Progenitor cell of endocrine pancreas (in vitro differentiated cells): ENCODE data around the gene XYLB. TPM values are rescaled to one million over a fixed set of nuclear protein-coding genes. Genes with fewer than 3 reads are reported as not detected.

Source experiments
- DNase-seq: peaks from one replicate; pipeline ENCODE4 v3.0.0; 2021; ENCODE audit warnings: low spot score; ENCODE audit not compliant: unreplicated experiment
- H3K27ac Mint-ChIP-seq: 2 replicates; pipeline ENCODE4 v1.8.0; 2021; ENCODE audit warnings: mild to moderate bottlenecking, moderate library complexity, mixed read lengths
- H3K27me3 Mint-ChIP-seq: 2 replicates; pipeline ENCODE4 v1.8.0; 2021; ENCODE audit warnings: mixed read lengths
- H3K36me3 Mint-ChIP-seq: 2 replicates; pipeline ENCODE4 v1.8.0; 2022; ENCODE audit warnings: mixed read lengths; ENCODE audit not compliant: insufficient read depth
- H3K4me1 Mint-ChIP-seq: 2 replicates; pipeline ENCODE4 v1.8.0; 2021; ENCODE audit warnings: low read depth, mixed read lengths
- H3K4me3 Mint-ChIP-seq: 2 replicates; pipeline ENCODE4 v1.8.0; 2021; ENCODE audit warnings: low read depth, mild to moderate bottlenecking, moderate library complexity, mixed read lengths
- H3K9me3 Mint-ChIP-seq: 2 replicates; pipeline ENCODE4 v1.8.0; 2021; ENCODE audit warnings: low read depth, mixed read lengths
- total RNA-seq: library from RNA; stranded (reverse); gene quantifications from 2 replicates; pipeline ENCODE4 v1.2.1, GENCODE V29; 2021
- TF ChIP-seq, protein P1 (sequence below): fragments of 200-600 bp; sonication (generic); IDR thresholded peaks from one replicate; pipeline ENCODE4 v1.5.0; 2021; ENCODE audit warnings: antibody characterized with exemption, mild to moderate bottlenecking; ENCODE audit not compliant: unreplicated experiment

The XYLB gene
- total RNA-seq, 1 donor from 2014 or later: 4.0 TPM

- Mint-ChIP-seq H3K9me3 (no peaks in the 10 kb centered on the region), H3K4me1 (peaks cover 3% of the 10 kb centered on the region), H3K36me3 (peaks cover 5% of the 10 kb centered on the region), H3K27me3 (no peaks in the 10 kb centered on the region), H3K4me3 (no peak overlapping the region), H3K27ac (no peak overlapping the region)
- TF ChIP-seq, protein P1, sequence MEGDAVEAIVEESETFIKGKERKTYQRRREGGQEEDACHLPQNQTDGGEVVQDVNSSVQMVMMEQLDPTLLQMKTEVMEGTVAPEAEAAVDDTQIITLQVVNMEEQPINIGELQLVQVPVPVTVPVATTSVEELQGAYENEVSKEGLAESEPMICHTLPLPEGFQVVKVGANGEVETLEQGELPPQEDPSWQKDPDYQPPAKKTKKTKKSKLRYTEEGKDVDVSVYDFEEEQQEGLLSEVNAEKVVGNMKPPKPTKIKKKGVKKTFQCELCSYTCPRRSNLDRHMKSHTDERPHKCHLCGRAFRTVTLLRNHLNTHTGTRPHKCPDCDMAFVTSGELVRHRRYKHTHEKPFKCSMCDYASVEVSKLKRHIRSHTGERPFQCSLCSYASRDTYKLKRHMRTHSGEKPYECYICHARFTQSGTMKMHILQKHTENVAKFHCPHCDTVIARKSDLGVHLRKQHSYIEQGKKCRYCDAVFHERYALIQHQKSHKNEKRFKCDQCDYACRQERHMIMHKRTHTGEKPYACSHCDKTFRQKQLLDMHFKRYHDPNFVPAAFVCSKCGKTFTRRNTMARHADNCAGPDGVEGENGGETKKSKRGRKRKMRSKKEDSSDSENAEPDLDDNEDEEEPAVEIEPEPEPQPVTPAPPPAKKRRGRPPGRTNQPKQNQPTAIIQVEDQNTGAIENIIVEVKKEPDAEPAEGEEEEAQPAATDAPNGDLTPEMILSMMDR: no peak
- no peak for DNase-seq
These were observed 28.5 kb downstream of the XYLB start for GRCh38 chr3:38375072-38375471.

- Mint-ChIP-seq H3K9me3 (no peaks in the 10 kb centered on the region), H3K27ac (no peak overlapping the region), H3K36me3 (peaks cover 6% of the 10 kb centered on the region), H3K4me3 (no peak overlapping the region), H3K4me1 (peaks cover 3% of the 10 kb centered on the region), H3K27me3 (no peaks in the 10 kb centered on the region)
- no peak for DNase-seq
- TF ChIP-seq, protein P1: no peak
These were observed 29.0 kb downstream of the XYLB start for GRCh38 chr3:38375488-38376097.

DNA sequence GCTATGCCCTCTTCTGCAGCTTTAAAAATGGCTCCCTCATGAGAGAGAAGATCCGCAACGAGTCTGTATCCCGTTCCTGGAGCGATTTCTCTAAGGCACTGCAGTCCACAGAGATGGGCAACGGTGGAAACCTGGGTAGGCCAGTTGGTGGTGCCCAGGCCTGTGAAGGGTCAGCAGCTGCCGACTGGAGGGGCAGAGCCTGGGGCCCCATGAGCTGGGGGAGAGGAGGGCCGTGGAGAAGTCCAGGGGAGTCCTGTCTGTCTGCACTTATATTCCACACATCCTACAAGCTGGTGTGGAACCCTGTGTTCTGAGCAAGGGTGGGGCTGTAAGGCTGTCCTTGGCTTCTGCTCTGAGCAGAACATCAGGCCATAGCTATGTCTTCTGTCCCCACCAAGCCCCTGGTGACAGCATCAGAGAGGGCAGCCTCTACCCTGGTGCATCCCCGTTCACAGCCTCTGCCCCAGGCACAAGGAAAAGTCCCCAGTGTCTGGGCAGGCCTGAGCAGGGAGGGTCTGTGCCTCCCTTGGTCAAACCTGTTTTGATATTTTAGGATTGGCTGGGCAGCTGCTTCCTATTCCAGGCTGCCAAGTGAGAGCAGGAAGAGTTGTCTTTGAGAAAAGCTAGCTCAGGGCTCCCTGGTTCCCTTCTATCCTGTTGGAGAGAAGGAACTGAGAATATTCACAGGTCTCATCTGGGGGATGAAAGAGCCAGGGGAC is 29.7 kb downstream of the XYLB start:
- Mint-ChIP-seq H3K9me3 (no peaks in the 10 kb centered on the region), H3K4me1 (peaks cover 3% of the 10 kb centered on the region), H3K27ac (no peak overlapping the region), H3K27me3 (no peaks in the 10 kb centered on the region), H3K36me3 (peaks cover 11% of the 10 kb centered on the region), H3K4me3 (no peak overlapping the region)
- DNase-seq: no peak
- TF ChIP-seq, protein P1: no peak

DNA sequence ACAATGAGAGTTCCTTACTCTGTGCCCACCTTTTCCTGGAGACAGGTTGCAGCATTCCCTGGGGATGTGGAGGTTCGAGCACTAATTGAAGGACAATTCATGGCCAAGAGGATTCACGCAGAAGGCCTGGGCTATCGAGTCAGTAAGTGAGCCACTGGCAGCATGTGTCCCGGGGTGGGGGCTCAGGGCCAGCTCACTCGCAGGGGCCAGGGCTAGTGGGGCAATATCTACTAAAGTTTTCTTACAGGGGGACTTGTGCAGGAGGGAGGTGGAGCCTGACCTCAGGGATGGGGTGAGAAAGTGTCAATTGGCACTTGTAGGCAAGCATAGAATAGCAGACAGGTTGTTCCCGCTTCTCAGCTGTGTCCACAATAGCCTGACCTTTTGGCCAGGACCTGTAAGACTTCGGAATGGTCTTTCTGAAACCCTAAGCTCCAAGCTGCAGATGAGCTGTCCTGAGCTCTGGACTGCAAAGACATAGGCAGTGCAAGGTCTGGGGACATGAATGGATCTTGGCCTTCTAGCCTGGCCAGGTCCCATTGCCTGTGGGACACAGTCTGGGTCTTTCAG is 32.7 kb downstream of the XYLB start:
- no peak overlapping the region for H3K27ac Mint-ChIP-seq
- TF ChIP-seq, protein P1: no peak
- peaks cover 18% of the 10 kb centered on the region for H3K36me3 Mint-ChIP-seq
- no peaks in the 10 kb centered on the region for H3K27me3 Mint-ChIP-seq
- no peak overlapping the region for H3K4me3 Mint-ChIP-seq
- no peaks in the 10 kb centered on the region for H3K4me1 Mint-ChIP-seq
- H3K9me3 Mint-ChIP-seq: no peaks in the 10 kb centered on the region
- no peak for DNase-seq

DNA sequence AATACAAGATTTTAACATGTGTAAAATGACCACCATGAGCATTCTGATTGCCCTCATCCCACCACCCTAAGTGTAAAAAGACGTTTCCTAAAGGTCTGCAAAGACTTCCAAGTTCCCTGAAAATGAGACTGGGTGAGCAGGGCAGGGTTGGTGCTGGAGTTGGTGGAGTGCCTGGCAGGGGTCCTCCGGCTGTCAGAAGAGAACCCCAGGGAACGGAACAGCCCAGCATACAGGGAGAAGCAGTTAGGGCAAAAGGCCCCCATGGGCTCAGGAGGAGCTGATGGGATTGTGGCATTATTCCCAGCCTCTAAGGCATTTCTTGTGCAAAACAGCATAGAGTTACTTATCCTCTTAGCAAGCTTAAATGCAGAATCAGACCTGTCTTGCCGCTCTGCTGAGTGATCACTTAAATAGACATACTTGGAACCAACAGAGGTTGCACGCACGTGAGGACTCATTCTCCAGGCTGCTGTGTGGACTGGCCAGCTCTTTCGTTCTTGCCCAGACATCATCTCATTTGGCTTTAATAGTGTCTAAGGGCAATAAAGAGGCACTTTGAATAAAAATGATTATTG is 36.0 kb downstream of the XYLB start:
- Mint-ChIP-seq H3K27ac (no peak overlapping the region), H3K27me3 (no peaks in the 10 kb centered on the region), H3K4me1 (no peaks in the 10 kb centered on the region), H3K36me3 (peaks cover 32% of the 10 kb centered on the region), H3K9me3 (peaks cover 15% of the 10 kb centered on the region), H3K4me3 (no peak overlapping the region)
- DNase-seq: no peak
- TF ChIP-seq, protein P1: no peak
